HG02642 (cell line): ENCODE measurements around the gene PPEF1.
"Not testable (repeated sequence)": the region's sequence is repeated elsewhere in the genome, so short reads cannot be mapped to it uniquely, and the experiment has no call there.

Source experiments
- ATAC-seq: cut with Tn5 transposase; IDR thresholded peaks from one replicate; pipeline ENCODE4 v1.9.1; 2021; ENCODE audit warnings: mild to moderate bottlenecking; ENCODE audit not compliant: unreplicated experiment, poor library complexity

Gene PPEF1

DNA sequence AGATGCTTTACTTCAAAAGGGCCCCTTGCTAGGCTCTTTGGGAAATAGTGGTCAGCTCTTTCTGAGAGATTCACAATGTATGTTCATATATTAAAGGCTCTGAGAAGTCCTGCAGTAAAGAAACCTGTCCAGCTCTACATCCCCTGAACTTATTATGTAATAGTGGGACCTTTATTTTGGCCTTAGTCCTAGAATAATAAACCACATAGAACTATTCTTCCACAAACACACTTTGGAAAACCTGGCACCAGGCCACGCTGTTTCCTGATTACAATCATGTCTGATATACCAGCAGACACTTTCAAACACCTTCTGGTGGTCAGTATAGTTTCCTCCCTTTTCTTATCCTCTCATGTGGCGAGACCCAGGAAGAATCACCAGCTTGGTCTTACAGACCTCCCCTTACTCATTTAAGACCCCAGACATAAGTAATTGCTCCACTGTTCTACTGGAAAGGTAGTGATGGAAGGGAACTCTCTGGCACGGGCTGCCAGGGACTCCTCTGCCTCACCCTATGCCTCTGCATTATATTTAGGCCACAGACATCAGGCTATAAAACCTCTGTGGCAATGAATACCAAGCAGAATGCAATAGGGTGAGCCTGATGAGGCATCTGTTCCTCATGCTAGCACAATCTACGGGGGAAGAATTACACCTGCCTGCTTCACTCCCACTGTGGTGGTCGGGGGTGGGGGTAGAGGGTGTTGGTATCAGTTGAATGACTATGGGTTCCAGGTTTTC lies 5.7 kb upstream of the PPEF1 start:
- no peak for ATAC-seq

GRCh38 chrX:18702362-18703195 lies 4.9 kb upstream of the PPEF1 start:
- no peak for ATAC-seq

- no peak for ATAC-seq
These were observed 2.4 kb downstream of the PPEF1 start for GRCh38 chrX:18709833-18710232.

GRCh38 chrX:18714910-18715309 lies 7.5 kb downstream of the PPEF1 start:
- ATAC-seq = no peak

DNA sequence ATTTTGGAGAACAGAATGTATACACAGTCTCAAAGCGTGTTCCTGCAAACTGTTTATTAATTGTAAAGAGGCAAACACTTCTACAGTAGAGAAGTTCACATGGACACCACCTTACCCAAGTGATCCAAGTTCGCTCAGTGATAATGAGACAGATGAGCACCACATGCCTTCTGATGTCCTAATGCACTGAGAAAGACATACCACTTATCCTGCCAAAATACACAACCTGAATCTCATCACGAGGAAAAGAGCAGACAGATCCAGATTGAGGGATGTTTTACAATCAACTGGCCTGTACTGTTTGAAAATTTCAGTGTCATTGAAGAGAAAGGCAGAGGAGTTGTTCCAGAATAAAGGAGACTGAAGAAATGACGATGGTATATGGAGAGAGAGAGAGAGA lies 12.4 kb downstream of the PPEF1 start:
- no peak for ATAC-seq

DNA sequence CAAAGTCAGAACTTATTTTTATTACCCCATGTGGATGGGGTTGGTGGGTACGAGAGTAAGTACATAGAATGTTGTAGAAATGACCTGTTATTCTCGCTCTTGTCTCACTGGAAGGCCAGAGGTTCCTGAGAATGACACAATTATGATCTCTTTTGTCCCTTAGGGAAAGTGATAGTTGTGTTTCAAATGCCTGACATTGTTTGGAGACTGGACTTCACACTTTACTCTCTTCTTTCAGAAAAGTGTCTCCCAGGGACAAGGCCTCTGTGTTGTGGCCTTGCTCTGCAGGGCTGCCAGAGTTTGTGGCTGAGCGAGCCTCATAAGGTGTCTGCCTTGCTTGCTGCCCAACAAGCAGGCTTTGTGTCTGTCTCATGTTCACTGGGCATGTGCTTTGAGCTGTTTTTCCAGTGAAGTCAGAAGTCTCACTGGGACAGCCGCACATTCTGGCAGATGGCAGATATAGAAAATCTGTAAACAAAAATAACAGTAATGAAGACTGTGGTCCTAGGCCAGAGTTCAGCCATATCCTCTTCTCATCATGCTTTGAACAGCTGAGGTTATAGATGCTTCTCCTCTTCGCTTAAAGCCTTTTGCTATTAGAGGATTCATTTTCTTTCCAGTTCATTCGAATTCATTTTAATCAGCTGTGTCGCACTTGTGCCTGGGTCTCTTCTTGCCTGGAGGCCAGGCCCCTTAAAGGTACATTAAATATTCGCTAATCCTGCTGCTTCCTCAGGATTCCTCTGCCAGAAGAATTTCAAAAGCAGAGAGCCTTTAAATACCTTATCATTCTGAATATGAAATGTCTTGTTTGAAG lies 14.4 kb downstream of the PPEF1 start:
- ATAC-seq = no peak

GRCh38 chrX:18722500-18723071 lies 15.1 kb downstream of the PPEF1 start:
- no peak for ATAC-seq

- ATAC-seq = no peak
These were observed 18.0 kb downstream of the PPEF1 start for GRCh38 chrX:18725310-18725943.

DNA sequence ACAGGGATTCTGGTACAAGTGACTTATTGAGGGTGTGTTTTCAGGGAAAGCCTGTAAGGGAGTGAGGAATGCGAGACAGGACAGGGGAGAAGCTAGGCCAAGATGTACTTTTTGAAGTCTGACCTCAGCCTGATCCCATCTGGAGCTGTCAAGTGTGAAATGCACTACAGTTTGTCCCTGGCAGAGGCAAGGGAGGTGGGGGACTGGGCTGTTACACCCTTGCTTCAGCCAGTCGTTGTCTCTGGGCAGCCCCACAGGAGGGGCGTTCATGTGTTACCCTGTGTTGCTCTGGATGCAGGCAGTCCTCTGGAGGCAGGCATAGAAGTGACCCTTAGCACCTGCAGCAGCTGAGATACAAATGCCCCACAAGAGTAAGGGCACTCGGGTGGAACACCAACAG lies 25.8 kb downstream of the PPEF1 start:
- ATAC-seq = no peak

DNA sequence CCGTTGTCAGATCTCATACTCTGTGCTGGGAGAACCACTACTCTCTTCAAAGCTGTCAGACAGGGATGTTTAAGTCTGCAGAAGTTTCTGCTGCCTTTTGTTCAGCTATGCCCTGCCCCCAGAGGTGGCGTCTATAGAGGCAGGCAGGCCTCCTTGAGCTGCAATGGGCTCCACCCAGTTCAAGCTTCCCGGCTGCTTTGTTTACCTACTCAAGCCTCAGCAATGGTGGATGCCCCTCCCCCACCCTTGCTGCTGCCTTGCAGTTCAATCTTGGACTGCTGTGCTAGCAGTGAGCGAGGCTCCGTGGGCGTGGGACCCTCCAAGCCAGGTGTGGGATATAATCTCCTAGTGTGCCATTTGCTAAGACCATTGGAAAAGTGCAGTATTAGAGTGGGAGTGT lies 32.2 kb downstream of the PPEF1 start:
- not testable (repeated sequence) for ATAC-seq

GRCh38 chrX:18748499-18748898 lies 41.1 kb downstream of the PPEF1 start:
- ATAC-seq = no peak

DNA sequence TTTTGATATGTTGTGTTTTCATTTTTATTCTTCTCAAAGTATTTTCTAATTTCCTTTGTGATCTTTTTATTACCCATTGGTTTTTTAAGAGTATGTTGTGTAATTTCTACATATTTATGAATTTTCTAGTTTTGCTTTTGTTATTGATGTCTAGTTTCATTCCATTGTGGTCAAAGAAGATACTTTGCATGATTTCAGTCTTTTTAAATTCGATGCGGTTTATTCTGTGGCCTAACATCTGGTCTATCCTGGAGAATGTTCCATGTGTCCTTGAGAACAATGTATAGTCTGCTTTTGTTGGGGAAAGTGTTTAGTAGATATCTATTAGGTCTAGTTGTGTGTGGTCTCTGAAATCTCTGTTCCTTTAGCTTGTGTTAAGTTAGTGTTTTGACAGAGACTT lies 46.2 kb downstream of the PPEF1 start:
- no peak for ATAC-seq

GRCh38 chrX:18755651-18756050 lies 48.2 kb downstream of the PPEF1 start:
- ATAC-seq = no peak

DNA sequence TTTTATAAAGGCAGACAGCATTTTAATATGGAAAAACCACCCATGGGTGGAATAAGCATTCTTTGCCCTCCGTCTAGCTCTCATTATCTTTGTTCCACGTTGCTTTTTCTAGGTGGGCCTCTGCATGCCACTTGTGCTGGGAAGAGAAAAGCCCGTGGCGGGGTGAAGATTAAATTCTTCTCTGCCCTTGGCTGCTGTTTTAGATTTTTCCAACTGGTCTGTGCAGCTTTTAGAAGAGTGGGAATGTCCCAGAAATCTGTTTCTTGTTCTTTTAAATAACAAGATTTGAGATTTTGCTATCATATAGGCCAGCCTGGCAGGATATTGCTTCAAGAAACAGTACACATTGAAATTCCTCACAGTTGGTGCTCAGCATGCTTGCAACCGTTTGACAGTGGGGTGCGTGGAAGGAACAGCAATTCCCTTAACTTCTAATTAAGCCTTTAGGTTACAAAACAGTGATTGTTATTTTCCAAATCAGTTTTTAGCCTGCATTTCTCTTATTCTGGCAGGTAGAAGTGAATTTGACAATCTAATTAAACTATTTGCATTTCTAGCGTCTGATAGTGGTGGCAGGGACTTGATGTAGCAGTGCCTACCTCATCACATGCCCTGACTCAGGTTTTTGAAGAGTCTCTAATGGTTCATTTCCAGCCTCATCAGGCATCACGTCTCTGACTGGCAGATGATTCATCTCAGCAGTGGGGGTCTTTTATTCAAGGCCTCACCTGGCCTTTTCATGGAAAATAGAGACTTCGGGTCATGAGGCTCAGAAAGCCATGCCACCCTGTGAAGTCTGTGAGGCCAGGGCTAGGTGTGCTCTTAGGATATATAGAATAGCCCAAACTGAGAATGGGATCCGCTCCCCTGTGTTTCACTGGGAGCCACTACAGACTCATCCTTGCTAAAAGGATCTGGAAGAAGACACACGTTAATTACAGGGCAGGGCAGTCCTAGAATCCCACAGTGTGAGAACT lies 50.8 kb downstream of the PPEF1 start:
- ATAC-seq = no peak

- no peak for ATAC-seq
These were observed 54.3 kb downstream of the PPEF1 start for GRCh38 chrX:18761750-18762149.

GRCh38 chrX:18763106-18763505 lies 55.7 kb downstream of the PPEF1 start:
- not testable (repeated sequence) for ATAC-seq

GRCh38 chrX:18769364-18769763 lies 61.9 kb downstream of the PPEF1 start:
- no peak for ATAC-seq

- ATAC-seq = no peak
These were observed 62.5 kb downstream of the PPEF1 start for GRCh38 chrX:18769812-18770573.
